Measurements from ENCODE around the gene KIAA1191. TPM values are rescaled to one million over a fixed set of nuclear protein-coding genes. Genes with fewer than 3 reads are reported as not detected.

The KIAA1191 gene
- total RNA-seq, 1 experiment from 2014 or later, result 128 TPM

- Histone ChIP-seq H4K91ac (ENCODE audit: insufficient read length, low read depth, low read length) (no peak overlapping the region), H3K23ac (ENCODE audit: insufficient read length, low read depth, low read length) (no peak overlapping the region), H3K79me1 (ENCODE audit: insufficient read depth, low read depth, low read length, poor library complexity, severe bottlenecking) (no peaks in the 10 kb centered on the region), H4K8ac (replicated peaks; ENCODE audit: insufficient read length, low read depth, low read length) (no peak overlapping the region), H3K79me2 (ENCODE audit: insufficient read depth, low read length) (no peaks in the 10 kb centered on the region), H3K9ac (ENCODE audit: extremely low read depth, insufficient read length, low read length) (no peak overlapping the region), H3K9me3 (ENCODE audit: control insufficient read depth, low read depth, low read length) (no peaks in the 10 kb centered on the region), H2AFZ (ENCODE audit: low read length) (no peak overlapping the region), H2BK15ac (ENCODE audit: low read depth, low read length) (no peak overlapping the region), H3K56ac (ENCODE audit: insufficient read length, low read depth, low read length) (no peak overlapping the region), H3T11ph (ENCODE audit: low read length) (no peak overlapping the region), H2BK120ac (ENCODE audit: low read depth, low read length, poor library complexity, severe bottlenecking) (no peak overlapping the region), H2BK12ac (ENCODE audit: insufficient read length, low read depth, low read length) (no peak overlapping the region), H2AK5ac (ENCODE audit: insufficient read length, low read length) (no peak overlapping the region), H2BK5ac (ENCODE audit: insufficient read length, low read length) (no peak overlapping the region), H3K14ac (ENCODE audit: insufficient read depth, low read length) (no peak overlapping the region), H3K23me2 (ENCODE audit: insufficient read length, low read depth, low read length, poor library complexity, severe bottlenecking) (peaks cover 13% of the 10 kb centered on the region), H3K4me1 (ENCODE audit: insufficient read depth, low read length) (no peaks in the 10 kb centered on the region), H3K4ac (ENCODE audit: low read depth, low read length) (no peak overlapping the region), H3K27ac (ENCODE audit: insufficient read length, low read depth, low read length) (no peak overlapping the region), H4K20me1 (ENCODE audit: control insufficient read depth, insufficient read depth, insufficient read length) (no peaks in the 10 kb centered on the region), H3K18ac (ENCODE audit: insufficient read length, low read depth, low read length) (no peak overlapping the region), H3K4me2 (ENCODE audit: insufficient read depth, insufficient read length, low read length) (no peak overlapping the region), H4K5ac (ENCODE audit: insufficient read length, low read depth, low read length) (no peak overlapping the region), H2BK20ac (ENCODE audit: low read depth, low read length, poor library complexity, severe bottlenecking) (no peak overlapping the region), H3K27me3 (ENCODE audit: insufficient read depth, low read length) (peaks cover 3% of the 10 kb centered on the region; the same call in 1 of the 2 replicates)
- Mint-ChIP-seq H3K4me3 (no peak overlapping the region), H3K9me3 (no peaks in the 10 kb centered on the region), H3K27ac (0 out of 7 replicates have a peak overlapping the region, but pooled peaks of 1 of the 3 experiments have one; percentile 40), H3K27me3 (ENCODE audit: low read depth) (peaks cover 19% of the 10 kb centered on the region), H3K36me3 (ENCODE audit: insufficient read depth in 1 of 3, low read depth in 3 of 3) (peaks cover 9 to 25% (median 12%) of the 10 kb centered on the region in 3 experiments), H3K4me1 (peaks cover 4 to 7% of the 10 kb centered on the region in 2 experiments)
- no peak for DNase-seq
- TF ChIP-seq CTCF (conservative IDR thresholded peaks at IDR 0.05), result no peak
- no CpG with 5 or more reads among the region's 8 CpGs for WGBS (ENCODE audit: extremely low coverage, insufficient read length, low lambda C conversion rate)
Observed at GRCh38 chr5:176369934-176370711, 8.6 kb upstream of the KIAA1191 start.

Data from H9 (cell line).